Osteocyte (in vitro differentiated cells): Measurements from ENCODE around the gene RBMS3. TPM values are rescaled to one million over a fixed set of nuclear protein-coding genes. Genes with fewer than 3 reads are reported as not detected.

Experiments
- DNase-seq: peaks from one replicate; pipeline ENCODE4 v3.0.0; 2021; ENCODE audit warnings: mixed read lengths; ENCODE audit not compliant: unreplicated experiment; ENCODE audit errors: extremely low spot score
- H3K27ac Mint-ChIP-seq: one replicate; pipeline ENCODE4 v1.8.0; 2021; ENCODE audit warnings: mild to moderate bottlenecking, mixed read lengths; ENCODE audit not compliant: unreplicated experiment
- H3K27me3 Mint-ChIP-seq: one replicate; pipeline ENCODE4 v1.8.0; 2021; ENCODE audit warnings: mixed read lengths; ENCODE audit not compliant: unreplicated experiment
- H3K36me3 Mint-ChIP-seq: one replicate; pipeline ENCODE4 v1.8.0; 2021; ENCODE audit warnings: mixed read lengths; ENCODE audit not compliant: unreplicated experiment
- H3K4me1 Mint-ChIP-seq: one replicate; pipeline ENCODE4 v1.8.0; 2021; ENCODE audit warnings: mixed read lengths; ENCODE audit not compliant: unreplicated experiment
- H3K4me3 Mint-ChIP-seq: one replicate; pipeline ENCODE4 v1.8.0; 2021; ENCODE audit warnings: mild to moderate bottlenecking, moderate library complexity, mixed read lengths; ENCODE audit not compliant: unreplicated experiment
- H3K9me3 Mint-ChIP-seq: one replicate; pipeline ENCODE4 v1.8.0; 2021; ENCODE audit warnings: mixed read lengths; ENCODE audit not compliant: unreplicated experiment
- total RNA-seq: library from RNA; stranded (reverse); gene quantifications from 2 replicates; pipeline ENCODE4 v1.2.1, GENCODE V29; 2021
- TF ChIP-seq, protein P1 (sequence below): fragments of 200-600 bp; sonication (generic); IDR thresholded peaks from 2 replicates; pipeline ENCODE4 v1.5.0; 2021; ENCODE audit warnings: antibody characterized with exemption, mild to moderate bottlenecking, moderate library complexity

Gene RBMS3
- total RNA-seq, 1 donor from 2014 or later, result 64.2 TPM

DNA sequence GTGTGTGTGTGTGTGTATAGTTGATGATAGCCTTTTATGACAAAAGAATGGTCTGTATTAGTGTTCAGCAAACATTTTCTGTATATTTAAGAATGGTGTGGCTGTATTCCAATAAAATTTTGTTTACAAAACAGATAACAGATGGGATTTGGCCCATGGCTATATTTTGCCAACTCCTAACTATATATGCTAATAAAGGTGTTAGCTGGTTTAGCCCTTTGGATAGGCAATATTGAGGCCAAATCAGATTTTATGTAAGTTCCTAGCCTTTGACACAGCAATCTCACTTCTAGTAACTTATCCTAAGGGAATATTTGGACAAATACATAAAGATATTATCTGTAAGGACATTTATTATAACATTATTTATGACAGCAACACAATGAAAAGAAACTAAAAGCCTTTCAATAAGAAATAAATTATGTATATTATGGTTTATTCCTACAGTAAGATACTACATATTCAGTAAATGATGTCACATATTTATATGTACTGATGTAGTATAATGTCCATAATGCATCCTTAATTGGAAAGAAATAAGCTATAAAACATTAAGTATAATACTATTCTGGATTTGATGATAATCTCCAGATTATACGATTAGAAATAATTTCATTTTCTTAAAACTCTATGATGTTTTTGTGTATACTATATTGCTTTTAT, 264.0 kb downstream of the RBMS3 start:
- DNase-seq, result no peak
- H3K27ac Mint-ChIP-seq, result no peak overlapping the region
- H3K36me3 Mint-ChIP-seq, result peaks cover 14% of the 10 kb centered on the region
- H3K27me3 Mint-ChIP-seq, result no peaks in the 10 kb centered on the region
- H3K4me3 Mint-ChIP-seq, result no peak overlapping the region
- peaks cover 8% of the 10 kb centered on the region for H3K4me1 Mint-ChIP-seq
- H3K9me3 Mint-ChIP-seq, result no peaks in the 10 kb centered on the region
- TF ChIP-seq, protein P1, sequence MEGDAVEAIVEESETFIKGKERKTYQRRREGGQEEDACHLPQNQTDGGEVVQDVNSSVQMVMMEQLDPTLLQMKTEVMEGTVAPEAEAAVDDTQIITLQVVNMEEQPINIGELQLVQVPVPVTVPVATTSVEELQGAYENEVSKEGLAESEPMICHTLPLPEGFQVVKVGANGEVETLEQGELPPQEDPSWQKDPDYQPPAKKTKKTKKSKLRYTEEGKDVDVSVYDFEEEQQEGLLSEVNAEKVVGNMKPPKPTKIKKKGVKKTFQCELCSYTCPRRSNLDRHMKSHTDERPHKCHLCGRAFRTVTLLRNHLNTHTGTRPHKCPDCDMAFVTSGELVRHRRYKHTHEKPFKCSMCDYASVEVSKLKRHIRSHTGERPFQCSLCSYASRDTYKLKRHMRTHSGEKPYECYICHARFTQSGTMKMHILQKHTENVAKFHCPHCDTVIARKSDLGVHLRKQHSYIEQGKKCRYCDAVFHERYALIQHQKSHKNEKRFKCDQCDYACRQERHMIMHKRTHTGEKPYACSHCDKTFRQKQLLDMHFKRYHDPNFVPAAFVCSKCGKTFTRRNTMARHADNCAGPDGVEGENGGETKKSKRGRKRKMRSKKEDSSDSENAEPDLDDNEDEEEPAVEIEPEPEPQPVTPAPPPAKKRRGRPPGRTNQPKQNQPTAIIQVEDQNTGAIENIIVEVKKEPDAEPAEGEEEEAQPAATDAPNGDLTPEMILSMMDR, result no peak

DNA sequence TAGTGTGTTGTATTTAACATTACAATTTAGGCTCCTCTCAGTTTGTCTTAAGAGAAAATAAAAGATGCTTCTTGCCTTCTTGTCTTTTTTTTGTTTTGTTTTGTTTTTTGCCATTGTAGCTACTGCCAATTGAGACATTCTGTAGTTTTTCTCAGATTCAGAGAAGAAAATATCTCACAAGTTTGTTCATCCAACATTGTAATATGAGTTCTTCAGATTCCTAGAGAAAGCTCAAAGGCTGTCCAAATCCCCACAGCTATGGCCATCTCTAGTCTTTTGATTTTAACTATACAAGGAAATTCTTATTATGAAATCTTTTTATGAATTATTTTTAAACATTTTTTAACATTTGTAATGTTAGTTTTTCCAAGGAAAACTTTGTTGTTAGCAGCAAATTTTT, 264.7 kb downstream of the RBMS3 start:
- Mint-ChIP-seq H3K4me1 (peaks cover 11% of the 10 kb centered on the region), H3K4me3 (no peak overlapping the region), H3K36me3 (peaks cover 14% of the 10 kb centered on the region), H3K27ac (peak overlapping the region; percentile 12), H3K9me3 (no peaks in the 10 kb centered on the region), H3K27me3 (no peaks in the 10 kb centered on the region)
- TF ChIP-seq, protein P1, result no peak
- no peak for DNase-seq

DNA sequence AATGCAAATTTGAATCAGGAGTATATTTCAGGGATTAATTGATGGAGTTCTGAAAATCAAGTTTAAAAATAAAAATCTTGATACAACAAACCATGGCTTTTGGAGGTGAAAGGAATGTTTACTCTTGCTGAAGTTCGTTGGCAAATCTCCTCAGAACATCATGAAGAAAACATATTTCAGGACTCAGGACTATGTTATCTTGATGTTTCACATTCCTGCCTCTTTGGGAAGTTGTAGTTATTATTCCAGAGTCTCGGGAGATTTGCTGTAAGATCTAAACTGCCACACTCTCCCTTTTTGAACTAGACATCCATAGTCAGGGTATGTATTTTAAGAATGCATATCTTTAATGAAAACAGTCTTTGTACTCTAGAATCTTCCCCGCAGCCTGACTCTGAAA, 271.2 kb downstream of the RBMS3 start:
- H3K9me3 Mint-ChIP-seq, result no peaks in the 10 kb centered on the region

DNA sequence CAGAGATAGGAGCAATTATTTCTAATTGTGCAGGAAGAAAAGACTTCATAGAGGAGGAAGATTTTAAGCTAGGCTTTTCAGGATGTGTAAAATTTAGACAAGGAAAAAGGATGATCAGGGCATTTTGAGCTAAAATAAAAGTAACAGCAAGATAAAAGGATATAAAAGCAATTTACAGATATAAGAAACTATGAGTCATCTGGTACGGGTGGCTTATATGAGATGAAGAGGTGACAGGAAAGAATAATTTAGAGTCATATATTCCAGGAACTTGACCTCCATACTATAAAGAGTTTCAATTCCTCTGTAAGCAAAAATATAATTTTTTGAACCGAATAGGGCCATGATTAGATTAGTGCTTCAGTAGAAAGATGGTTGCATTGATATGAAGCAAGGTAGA, 273.7 kb downstream of the RBMS3 start:
- H3K27me3 Mint-ChIP-seq, result no peaks in the 10 kb centered on the region
- TF ChIP-seq, protein P1, result no peak
- no peaks in the 10 kb centered on the region for H3K9me3 Mint-ChIP-seq
- peaks cover 71% of the 10 kb centered on the region for H3K4me1 Mint-ChIP-seq
- no peak overlapping the region for H3K4me3 Mint-ChIP-seq
- peaks cover 8% of the 10 kb centered on the region for H3K36me3 Mint-ChIP-seq
- H3K27ac Mint-ChIP-seq, result peak overlapping the region; percentile 16
- DNase-seq, result no peak

More for the DNA sequence above, 271.2 kb downstream of the RBMS3 start:
- Mint-ChIP-seq H3K27ac (peak overlapping the region; percentile 60), H3K4me1 (peaks cover 60% of the 10 kb centered on the region), H3K27me3 (no peaks in the 10 kb centered on the region), H3K4me3 (no peak overlapping the region), H3K36me3 (peaks cover 13% of the 10 kb centered on the region)
- no peak for DNase-seq
- TF ChIP-seq, protein P1, result no peak

DNA sequence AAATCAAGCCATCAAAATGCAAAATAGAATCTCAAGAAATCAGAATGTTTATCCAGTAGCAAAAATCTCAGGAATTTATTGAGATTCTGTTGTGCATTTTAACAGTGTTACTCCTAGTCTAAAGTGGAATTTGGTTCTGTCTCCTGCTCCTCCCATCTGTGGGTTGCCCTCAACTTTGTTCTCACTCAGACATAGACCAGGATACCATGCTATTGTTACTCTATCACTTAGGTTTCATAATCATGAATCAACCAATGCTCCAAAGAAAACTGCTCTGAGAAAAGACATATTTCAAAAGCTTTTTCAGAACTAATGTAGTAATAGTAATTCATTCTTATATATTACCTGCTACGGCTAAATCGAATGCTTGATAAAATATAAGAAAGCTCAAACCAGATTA, 274.7 kb downstream of the RBMS3 start:
- no peak overlapping the region for H3K4me3 Mint-ChIP-seq
- no peaks in the 10 kb centered on the region for H3K9me3 Mint-ChIP-seq
- no peak for DNase-seq
- TF ChIP-seq, protein P1, result no peak
- peak overlapping the region; percentile 86 for H3K27ac Mint-ChIP-seq
- H3K27me3 Mint-ChIP-seq, result no peaks in the 10 kb centered on the region
- peaks cover 6% of the 10 kb centered on the region for H3K36me3 Mint-ChIP-seq
- peaks cover 70% of the 10 kb centered on the region for H3K4me1 Mint-ChIP-seq
